Activated B cell treated with CpG ODN at 0.5 μM for 24 hours (primary cell): Measurements from ENCODE around the gene DAGLB. TPM values are rescaled to one million over a fixed set of nuclear protein-coding genes. Genes with fewer than 3 reads are reported as not detected.
A peak's percentile ranks its signal among the peaks of the same experiment; 100 is the strongest.

Experiments
- ATAC-seq: fragments of 200-7000 bp; cut with Tn5 transposase; one replicate; pipeline ENCODE4 v1.10.0; 2021; ENCODE audit warnings: low read depth, mild to moderate bottlenecking, moderate library complexity
- CTCF ChIA-PET: fragments of 350-600 bp; sonication (Branson Sonifier 250); formaldehyde crosslinking; loops from one replicate; lab custom pipeline; 2021; ENCODE audit warnings: antibody characterized with exemption; lab: Charles Lee
- POLR2A ChIA-PET: fragments of 350-600 bp; sonication (Branson Sonifier 250); formaldehyde crosslinking; loops from one replicate; lab custom pipeline; 2021; ENCODE audit warnings: antibody characterized with exemption; lab: Charles Lee
- DNase-seq: peaks from one replicate; pipeline ENCODE4 v3.0.0; 2022
- H3K27ac Mint-ChIP-seq: one replicate; pipeline ENCODE4 v1.8.0; 2020; ENCODE audit warnings: mixed read lengths
- H3K27me3 Mint-ChIP-seq: one replicate; pipeline ENCODE4 v1.8.0; 2021; ENCODE audit warnings: mixed read lengths
- H3K36me3 Mint-ChIP-seq: one replicate; pipeline ENCODE4 v1.8.0; 2021; ENCODE audit warnings: low read depth, mixed read lengths
- H3K4me1 Mint-ChIP-seq: one replicate; pipeline ENCODE4 v1.8.0; 2021; ENCODE audit warnings: mixed read lengths
- H3K4me3 Mint-ChIP-seq: one replicate; pipeline ENCODE4 v1.8.0; 2020; ENCODE audit warnings: mild to moderate bottlenecking, mixed read lengths
- H3K9me3 Mint-ChIP-seq: one replicate; pipeline ENCODE4 v1.8.0; 2020; ENCODE audit warnings: mixed read lengths
- intact Hi-C: fragments of 100-400 bp; cut with micrococcal nuclease; formaldehyde crosslinking; loops from one replicate; pipeline ENCODE4 v1.15.1; 2024
- total RNA-seq: library from RNA; stranded (reverse); gene quantifications from 2 replicates; pipeline ENCODE4 v1.2.3, GENCODE V29; 2022
- TF ChIP-seq, protein P1 (sequence below): fragments of 200-600 bp; IDR thresholded peaks from one replicate; pipeline ENCODE4 v1.8.0; 2022; ENCODE audit warnings: antibody characterized with exemption, mild to moderate bottlenecking

Gene DAGLB
- total RNA-seq, 1 donor from 2014 or later: 18.3 TPM

DNA sequence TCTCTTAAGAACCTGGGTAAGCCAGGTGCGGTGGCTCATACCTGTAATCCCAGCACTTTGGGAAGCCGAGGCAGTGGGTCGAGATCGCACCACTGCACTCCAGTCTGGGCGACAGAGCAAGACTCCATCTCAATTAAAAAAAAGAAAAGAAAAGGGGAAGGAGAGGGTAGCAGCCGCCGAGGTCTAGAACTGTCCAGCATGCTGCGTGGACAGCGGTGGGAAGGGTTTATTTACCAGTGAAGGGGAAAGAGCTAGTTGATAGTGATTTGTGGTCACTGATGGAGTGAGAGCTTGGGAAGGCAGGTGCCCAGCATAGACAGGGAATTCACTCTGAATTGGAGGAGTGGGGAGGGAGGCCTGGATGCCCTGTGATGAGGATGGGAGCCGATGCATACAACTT, 43.4 kb upstream of the DAGLB start:
- H3K9me3 Mint-ChIP-seq: peaks cover 2% of the 10 kb centered on the region
- ChIA-PET CTCF (no interaction called here), POLR2A (no interaction called here)
- H3K4me1 Mint-ChIP-seq: no peaks in the 10 kb centered on the region
- no peak overlapping the region for H3K27ac Mint-ChIP-seq
- no peak overlapping the region for H3K4me3 Mint-ChIP-seq
- H3K27me3 Mint-ChIP-seq: no peaks in the 10 kb centered on the region
- ATAC-seq (no peak), DNase-seq (no peak)
- TF ChIP-seq, protein P1, sequence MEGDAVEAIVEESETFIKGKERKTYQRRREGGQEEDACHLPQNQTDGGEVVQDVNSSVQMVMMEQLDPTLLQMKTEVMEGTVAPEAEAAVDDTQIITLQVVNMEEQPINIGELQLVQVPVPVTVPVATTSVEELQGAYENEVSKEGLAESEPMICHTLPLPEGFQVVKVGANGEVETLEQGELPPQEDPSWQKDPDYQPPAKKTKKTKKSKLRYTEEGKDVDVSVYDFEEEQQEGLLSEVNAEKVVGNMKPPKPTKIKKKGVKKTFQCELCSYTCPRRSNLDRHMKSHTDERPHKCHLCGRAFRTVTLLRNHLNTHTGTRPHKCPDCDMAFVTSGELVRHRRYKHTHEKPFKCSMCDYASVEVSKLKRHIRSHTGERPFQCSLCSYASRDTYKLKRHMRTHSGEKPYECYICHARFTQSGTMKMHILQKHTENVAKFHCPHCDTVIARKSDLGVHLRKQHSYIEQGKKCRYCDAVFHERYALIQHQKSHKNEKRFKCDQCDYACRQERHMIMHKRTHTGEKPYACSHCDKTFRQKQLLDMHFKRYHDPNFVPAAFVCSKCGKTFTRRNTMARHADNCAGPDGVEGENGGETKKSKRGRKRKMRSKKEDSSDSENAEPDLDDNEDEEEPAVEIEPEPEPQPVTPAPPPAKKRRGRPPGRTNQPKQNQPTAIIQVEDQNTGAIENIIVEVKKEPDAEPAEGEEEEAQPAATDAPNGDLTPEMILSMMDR: no peak
- intact Hi-C loops: no loop called here
- H3K36me3 Mint-ChIP-seq: no peaks in the 10 kb centered on the region

DNA sequence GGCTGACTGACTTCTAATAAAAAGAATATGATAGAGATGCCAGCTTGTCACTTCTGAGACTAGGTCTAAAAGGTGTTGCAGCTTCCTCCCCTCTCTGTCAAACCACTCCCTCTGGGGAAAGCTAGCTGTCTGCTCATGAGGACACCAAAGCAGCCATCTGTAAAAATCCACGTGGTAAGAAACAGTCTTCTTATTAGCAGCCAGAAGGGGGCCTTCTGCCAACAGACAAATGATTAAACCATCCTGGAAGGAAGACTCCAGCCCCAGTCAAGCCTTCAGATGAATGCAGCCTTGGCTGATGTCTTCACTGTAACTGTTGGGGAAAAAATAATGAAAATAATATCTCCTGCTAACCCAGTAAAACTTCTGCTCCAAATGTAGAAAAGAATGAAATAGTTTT, 41.9 kb upstream of the DAGLB start:
- ATAC-seq (no peak), DNase-seq (no peak)
- Mint-ChIP-seq H3K4me1 (peaks cover 3% of the 10 kb centered on the region), H3K4me3 (no peak overlapping the region), H3K27me3 (no peaks in the 10 kb centered on the region), H3K36me3 (no peaks in the 10 kb centered on the region), H3K27ac (no peak overlapping the region), H3K9me3 (peaks cover 2% of the 10 kb centered on the region)
- intact Hi-C loops: no loop called here
- TF ChIP-seq, protein P1: no peak
- POLR2A ChIA-PET: interaction anchor here (0.5 kb wide), 1 partner anchor 51 kb away, joined by 4 read pairs; no protein-coding TSS in a partner anchor
- CTCF ChIA-PET: no interaction called here

DNA sequence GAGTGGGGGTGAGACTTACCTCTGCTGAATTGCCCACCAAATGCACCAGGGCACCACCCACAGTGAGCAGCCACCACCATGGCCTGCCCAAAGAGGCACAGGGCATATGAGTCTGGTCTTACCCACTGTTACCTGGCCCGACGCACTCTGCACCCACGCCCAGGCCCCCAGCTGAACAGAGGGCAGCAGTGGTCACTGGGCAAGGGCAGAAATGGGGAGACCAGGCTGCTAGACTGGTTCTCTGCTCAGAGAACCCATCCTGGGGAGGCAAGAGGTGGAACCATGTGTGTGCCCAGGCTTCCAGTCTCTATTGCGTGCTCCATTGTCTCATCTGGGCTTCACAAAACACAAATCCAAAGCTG, 39.4 kb upstream of the DAGLB start:
- Mint-ChIP-seq H3K27ac (no peak overlapping the region), H3K27me3 (no peaks in the 10 kb centered on the region), H3K4me3 (no peak overlapping the region), H3K4me1 (peaks cover 19% of the 10 kb centered on the region), H3K36me3 (peaks cover 5% of the 10 kb centered on the region), H3K9me3 (peaks cover 2% of the 10 kb centered on the region)
- intact Hi-C loops: no loop called here
- POLR2A ChIA-PET: no interaction called here
- DNase-seq (no peak), ATAC-seq (no peak)
- CTCF ChIA-PET: interaction anchor here (1.3 kb wide), 1 partner anchor 29 kb away, joined by 3 read pairs; no protein-coding TSS in a partner anchor
- TF ChIP-seq, protein P1: no peak

DNA sequence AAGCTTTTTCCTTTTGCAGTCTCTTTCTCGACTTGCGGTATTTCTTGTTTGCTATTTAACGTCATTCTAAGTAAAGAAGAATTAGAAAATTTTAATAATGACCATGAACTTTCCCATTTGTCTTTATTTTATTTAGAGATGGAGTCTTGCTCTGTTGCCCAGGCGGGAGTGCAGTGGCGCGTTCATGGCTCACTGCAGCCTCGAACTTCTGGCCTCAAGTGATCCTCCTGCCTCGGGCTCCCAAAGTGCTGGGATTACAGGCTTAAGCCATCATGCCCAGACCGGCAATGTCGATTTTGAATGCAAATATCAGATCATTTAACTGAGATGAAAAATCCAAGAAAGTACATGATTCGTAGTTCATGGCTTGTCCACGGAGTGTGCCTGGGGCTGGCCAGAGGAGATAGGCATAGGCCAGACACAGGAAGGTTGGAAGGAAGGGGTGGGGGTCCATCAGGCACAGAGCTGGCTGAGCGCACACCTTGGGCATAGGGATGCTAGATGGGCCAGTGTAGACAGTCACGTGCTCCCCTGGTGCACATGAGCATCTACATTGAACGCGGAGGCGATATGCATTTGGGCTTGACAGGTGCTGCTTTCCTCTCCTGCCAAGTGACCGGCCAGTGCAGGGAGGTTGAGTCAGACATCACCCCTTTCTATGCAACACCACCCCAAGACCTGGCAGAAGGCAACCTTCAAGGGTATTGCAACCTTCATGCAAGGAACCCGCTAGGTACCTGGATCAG, 38.9 kb upstream of the DAGLB start:
- TF ChIP-seq, protein P1: no peak
- Mint-ChIP-seq H3K36me3 (peaks cover 6% of the 10 kb centered on the region), H3K4me1 (peaks cover 22% of the 10 kb centered on the region), H3K27me3 (no peaks in the 10 kb centered on the region), H3K9me3 (peaks cover 2% of the 10 kb centered on the region), H3K27ac (no peak overlapping the region), H3K4me3 (no peak overlapping the region)
- ATAC-seq (no peak), DNase-seq (no peak)
- CTCF ChIA-PET: interaction anchor here (1.3 kb wide), 1 partner anchor 29 kb away, joined by 3 read pairs; no protein-coding TSS in a partner anchor
- POLR2A ChIA-PET: no interaction called here
- intact Hi-C loops: no loop called here

DNA sequence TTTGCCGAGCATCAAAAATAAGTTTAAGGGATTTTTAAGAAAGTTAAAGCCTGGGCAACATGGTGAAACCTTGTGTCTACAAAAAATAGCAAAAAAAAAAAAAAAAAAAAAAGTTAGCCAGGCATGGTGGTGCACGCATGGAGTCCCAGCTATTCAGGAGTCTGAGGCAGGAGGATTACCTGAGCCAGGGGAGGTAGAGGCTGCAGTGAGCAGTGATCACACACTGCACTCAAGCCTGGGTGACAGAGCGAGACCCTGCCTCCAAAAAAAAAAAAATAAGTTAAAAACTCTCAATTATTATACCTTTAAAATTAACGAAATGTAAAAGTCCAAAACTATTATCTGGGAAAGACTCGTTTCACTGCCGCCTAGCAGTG, 35.0 kb upstream of the DAGLB start:
- Mint-ChIP-seq H3K4me1 (peaks cover 57% of the 10 kb centered on the region), H3K9me3 (no peaks in the 10 kb centered on the region), H3K27ac (peak overlapping the region; percentile 82), H3K36me3 (peaks cover 21% of the 10 kb centered on the region), H3K4me3 (peak overlapping the region; percentile 92), H3K27me3 (no peaks in the 10 kb centered on the region)
- TF ChIP-seq, protein P1: no peak
- ChIA-PET POLR2A (no interaction called here), CTCF (no interaction called here)
- intact Hi-C loops: no loop called here
- ATAC-seq (no peak), DNase-seq (no peak)
